Endothelial cell of umbilical vein (primary cell): ENCODE results near the gene IGFBPL1. TPM values are rescaled to one million over a fixed set of nuclear protein-coding genes. Genes with fewer than 3 reads are reported as not detected.

ENCODE experiments used
- BruUV-seq: library from RNA; stranded (reverse); fragments of 400-500 nt; replicated peaks from 2 replicates; lab custom pipeline; 2021; lab: Mats Ljungman, UMichigan
- CTCF ChIA-PET: fragments of 300-600, 350-600 bp; sonication (Branson Sonifier 250); formaldehyde crosslinking; loops from one replicate; lab custom pipeline; 2021; ENCODE audit warnings: antibody characterized with exemption, inconsistent platforms; lab: Charles Lee
- POLR2A ChIA-PET: fragments of 300-600, 350-600 bp; sonication (Branson Sonifier 250); formaldehyde crosslinking; loops from one replicate; lab custom pipeline; 2021; ENCODE audit warnings: antibody characterized with exemption, inconsistent platforms; lab: Charles Lee
- DNase-seq: peaks from one replicate; pipeline ENCODE4 v3.0.0-alpha.2; 2011; ENCODE audit warnings: low read depth, low spot score
- FAIRE-seq: peaks from 2 replicates; lab custom pipeline; 2011; peaks lifted over from hg19 to GRCh38; lab: Jason Lieb, UNC
- H2AFZ ChIP-seq: 2 replicates; pipeline ENCODE4 v1.6.0; 2012; ENCODE audit warnings: low read depth, low read length, control low read depth, inconsistent platforms
- H3K27ac ChIP-seq: 2 replicates; pipeline ENCODE4 v1.5.1; 2011; ENCODE audit warnings: low read depth, mild to moderate bottlenecking, control low read depth, low read length, moderate library complexity; ENCODE audit not compliant: insufficient read depth
- H3K27me3 ChIP-seq, 2 experiments: 2 replicates each; pipeline versions ENCODE4 v1.6.0 to v1.6.1; 2011; ENCODE audit warnings: low read length in 2 of 2, mixed read lengths in 1 of 2; ENCODE audit not compliant: control insufficient read depth in 2 of 2, insufficient read depth in 2 of 2
- H3K36me3 ChIP-seq, 2 experiments: 2 replicates in 1 of 2; 3 replicates in 1 of 2; pipeline ENCODE4 v1.5.1; 2011; ENCODE audit warnings: low read length in 2 of 2, mild to moderate bottlenecking in 1 of 2, moderate library complexity in 1 of 2; ENCODE audit not compliant: control insufficient read depth in 2 of 2, insufficient read depth in 2 of 2; ENCODE audit errors: extremely low read depth in 1 of 2
- H3K4me1 ChIP-seq: 3 replicates; pipeline ENCODE4 v1.5.1; 2011; ENCODE audit warnings: mild to moderate bottlenecking, low read length; ENCODE audit not compliant: control insufficient read depth, insufficient read depth; ENCODE audit errors: extremely low read depth
- H3K4me2 ChIP-seq: 2 replicates; pipeline ENCODE4 v1.6.1; 2011; ENCODE audit warnings: low read length, control low read depth, mixed read lengths; ENCODE audit not compliant: insufficient read depth
- H3K4me3 ChIP-seq, 3 experiments: fragments of 200-600 bp in 1 of 3; sonication (generic), shearing (Covaris generic) in 1 of 3; replicated peaks in 1 of 3; 2 replicates each; pipeline ENCODE4 v1.5.1; 2011 to 2016; ENCODE audit warnings: control low read depth in 3 of 3, low read length in 3 of 3, mild to moderate bottlenecking in 2 of 3, inconsistent platforms in 1 of 3, low read depth in 1 of 3, moderate library complexity in 1 of 3; ENCODE audit not compliant: insufficient read depth in 1 of 3
- H3K79me2 ChIP-seq: 2 replicates; pipeline ENCODE4 v1.6.0; 2012; ENCODE audit warnings: low read length, inconsistent platforms; ENCODE audit not compliant: control insufficient read depth, insufficient read depth
- H3K9ac ChIP-seq: replicated peaks from 2 replicates; pipeline ENCODE3; 2011; ENCODE audit warnings: low read length, control low read depth; ENCODE audit not compliant: insufficient read depth; ENCODE audit errors: extremely low read depth
- H3K9me1 ChIP-seq: replicated peaks from 3 replicates; pipeline ENCODE4 v1.6.0; 2011; ENCODE audit warnings: mild to moderate bottlenecking, low read length; ENCODE audit not compliant: control insufficient read depth, insufficient read depth; ENCODE audit errors: extremely low read depth
- H3K9me3 ChIP-seq: replicated peaks from 2 replicates; pipeline ENCODE4 v1.5.1; 2012; ENCODE audit warnings: low read length, inconsistent platforms; ENCODE audit not compliant: control insufficient read depth, insufficient read depth
- H4K20me1 ChIP-seq: replicated peaks from 2 replicates; pipeline ENCODE3; 2011; ENCODE audit warnings: mild to moderate bottlenecking, low read length; ENCODE audit not compliant: control insufficient read depth, insufficient read depth; ENCODE audit errors: extremely low read depth
- CTCF ChIP-seq, 2 donors: IDR thresholded peaks; 1 replicate in 1 of 2; 2 replicates in 1 of 2; pipeline ENCODE4 v1.5.1; 2011; ENCODE audit warnings: low read length in 2 of 2, mild to moderate bottlenecking in 2 of 2, moderate library complexity in 2 of 2, control low read depth in 1 of 2, inconsistent platforms in 1 of 2, low read depth in 1 of 2; ENCODE audit not compliant: insufficient read depth in 1 of 2; ENCODE audit errors: extremely low read depth in 1 of 2
- GATA2 ChIP-seq: IDR thresholded peaks from 2 replicates; pipeline ENCODE4 v1.7.0; 2011; ENCODE audit warnings: low read depth, mild to moderate bottlenecking, moderate library complexity, mixed read lengths, low read length; ENCODE audit not compliant: insufficient read length, insufficient read depth
- MAX ChIP-seq: IDR thresholded peaks from 2 replicates; pipeline ENCODE4 v1.6.1; 2011; ENCODE audit not compliant: insufficient read depth, insufficient read length
- dilution Hi-C: fragments of 300-500 bp; cut with MboI; formaldehyde crosslinking; loops from one replicate; pipeline ENCODE4 v1.15.0; 2019; ENCODE audit warnings: low sequenced_read_pairs; ENCODE audit not compliant: extremely low pct_ligation_motif_present
- intact Hi-C: fragments of 100-400 bp; cut with micrococcal nuclease; formaldehyde crosslinking; loops from one replicate; pipeline ENCODE4 v1.10.0; 2022
- polyA plus RNA-seq, 4 experiments: library from polyadenylated mRNA; depleted of rRNA in 3 of 4; stranded (reverse) in 3 of 4; unstranded in 1 of 4; fragments of >200 nt; gene quantifications; 2 replicates each; pipeline versions ENCODE4 v1.2.1 to v1.2.3, GENCODE V29; 2011 to 2012; ENCODE audit warnings: missing spikeins in 1 of 4
- total RNA-seq: library from RNA; stranded (reverse); gene quantifications from 2 replicates; pipeline ENCODE4 v1.2.3, GENCODE V29; 2021

IGFBPL1 gene
- total and polyA plus RNA-seq, 2 donors (not counting 3 experiments of a cell fraction or from before 2014, with no cell fraction given) = not detected

GRCh38 chr9:38389313-38389712 lies 34.9 kb downstream of the IGFBPL1 start:
- ChIA-PET POLR2A (interaction anchor here (0.5 kb wide), 1 partner anchor 490 kb away, joined by 3 read pairs; no protein-coding TSS in a partner anchor), CTCF (interaction anchor here (0.6 to 1.0 kb wide), 3 partner anchors 89 to 485 kb away, joined by 3 read pairs; no protein-coding TSS in a partner anchor)
- no peak overlapping the region for H2AFZ ChIP-seq
- H3K9ac ChIP-seq = no peak overlapping the region
- FAIRE-seq = no peak
- DNase-seq = no peak
- no peak overlapping the region for H3K4me3 ChIP-seq
- no peak overlapping the region for H3K27ac ChIP-seq
- BruUV-seq = no TSS peak
- no peaks in the 10 kb centered on the region for H3K9me3 ChIP-seq
- H3K4me1 ChIP-seq = peaks cover 7% of the 10 kb centered on the region
- dilution Hi-C loops = no loop called here
- H3K4me2 ChIP-seq = no peak overlapping the region
- no peaks in the 10 kb centered on the region for H4K20me1 ChIP-seq
- no peaks in the 10 kb centered on the region for H3K36me3 ChIP-seq
- H3K79me2 ChIP-seq = peaks cover 14% of the 10 kb centered on the region
- no peak for TF ChIP-seq CTCF (IDR thresholded peaks at IDR 0.05; ENCODE audit: extremely low read depth in 1 of 2, insufficient read depth in 1 of 2, low read depth in 1 of 2, low read length in 2 of 2)
- no peak for TF ChIP-seq GATA2
- no peak for TF ChIP-seq MAX
- H3K9me1 ChIP-seq = no peaks in the 10 kb centered on the region
- intact Hi-C loops = no loop called here
- peaks cover 0 to 6% of the 10 kb centered on the region in 2 experiments for H3K27me3 ChIP-seq
